Liver (tissue), 9 donors: Measurements from ENCODE around the gene WARS2. TPM values are rescaled to one million over a fixed set of nuclear protein-coding genes. Genes with fewer than 3 reads are reported as not detected.

Experiments used
- DNase-seq: peaks from one replicate; pipeline ENCODE4 v3.0.0-alpha.2; 2017; ENCODE audit warnings: low spot score
- H3K27ac ChIP-seq, 2 donors: one replicate each; pipeline ENCODE4 v1.7.0; 2013; ENCODE audit warnings: inconsistent platforms in 2 of 2, low read length in 2 of 2, control low read depth in 1 of 2, low read depth in 1 of 2, mild to moderate bottlenecking in 1 of 2
- H3K27me3 ChIP-seq, 4 donors: one replicate each; pipeline versions ENCODE4 v1.6.1 to v1.7.0; 2013; ENCODE audit warnings: low read length in 3 of 4, inconsistent platforms in 1 of 4, mild to moderate bottlenecking in 1 of 4, moderate library complexity in 1 of 4; ENCODE audit not compliant: control insufficient read depth in 4 of 4, insufficient read depth in 4 of 4
- H3K36me3 ChIP-seq, 4 donors: one replicate each; pipeline versions ENCODE4 v1.6.1 to v1.7.0; 2013; ENCODE audit warnings: low read length in 3 of 4, mild to moderate bottlenecking in 3 of 4, low read depth in 1 of 4, moderate library complexity in 1 of 4; ENCODE audit not compliant: control insufficient read depth in 4 of 4, insufficient read depth in 3 of 4
- H3K4me1 ChIP-seq, 4 donors: one replicate each; pipeline versions ENCODE4 v1.6.1 to v1.7.0; 2013; ENCODE audit warnings: low read length in 3 of 4, mild to moderate bottlenecking in 3 of 4, moderate library complexity in 1 of 4; ENCODE audit not compliant: control insufficient read depth in 4 of 4, insufficient read depth in 4 of 4
- H3K4me3 ChIP-seq, 3 donors: one replicate each; pipeline versions ENCODE4 v1.6.1 to v1.7.0; 2013; ENCODE audit warnings: low read length in 3 of 3, control low read depth in 1 of 3, low read depth in 1 of 3, mild to moderate bottlenecking in 1 of 3
- H3K9ac ChIP-seq, 2 donors: one replicate each; pipeline ENCODE4 v1.7.0; 2013; ENCODE audit warnings: low read length in 2 of 2, mild to moderate bottlenecking in 2 of 2, moderate library complexity in 2 of 2, control low read depth in 1 of 2, low read depth in 1 of 2
- H3K9me3 ChIP-seq, 4 donors: one replicate each; pipeline versions ENCODE4 v1.6.1 to v1.7.0; 2013; ENCODE audit warnings: low read length in 3 of 4; ENCODE audit not compliant: control insufficient read depth in 4 of 4
- ATF3 ChIP-seq: IDR thresholded peaks from 2 replicates; pipeline ENCODE4 v1.6.1; 2016; ENCODE audit warnings: antibody characterized with exemption
- CTCF ChIP-seq: fragments of 150-350 bp; IDR thresholded peaks from 2 replicates; pipeline ENCODE4 v1.5.1; 2017; ENCODE audit warnings: improper control_type of control experiment, low read depth, low read length; ENCODE audit not compliant: missing input control
- EGR1 ChIP-seq, 2 donors: IDR thresholded peaks; 2 replicates each; pipeline ENCODE4 v1.6.1; 2016 to 2018; ENCODE audit warnings: antibody characterized with exemption in 2 of 2, low read depth in 2 of 2
- FOXA1 ChIP-seq: IDR thresholded peaks from 2 replicates; pipeline ENCODE4 v1.6.1; 2016; ENCODE audit warnings: antibody characterized with exemption
- FOXA2 ChIP-seq: IDR thresholded peaks from 2 replicates; pipeline ENCODE4 v1.6.1; 2016; ENCODE audit warnings: antibody characterized with exemption
- GABPA ChIP-seq, 2 donors: IDR thresholded peaks in 1 of 2; conservative IDR thresholded peaks in 1 of 2; 2 replicates each; pipeline ENCODE4 v1.6.1; 2016; ENCODE audit warnings: antibody characterized with exemption in 2 of 2, mild to moderate bottlenecking in 1 of 2, moderate library complexity in 1 of 2
- HNF4A ChIP-seq, 2 donors: conservative IDR thresholded peaks; 2 replicates each; pipeline ENCODE4 v1.6.1; 2016; ENCODE audit warnings: antibody characterized with exemption in 2 of 2, mild to moderate bottlenecking in 2 of 2
- HNF4G ChIP-seq: IDR thresholded peaks from 2 replicates; pipeline ENCODE4 v1.6.1; 2016; ENCODE audit warnings: antibody characterized with exemption
- JUND ChIP-seq, 2 donors: IDR thresholded peaks; 2 replicates each; pipeline ENCODE4 v1.6.1; 2016; ENCODE audit warnings: antibody characterized with exemption in 2 of 2
- MAX ChIP-seq: IDR thresholded peaks from 2 replicates; pipeline ENCODE4 v1.6.1; 2016; ENCODE audit warnings: antibody characterized with exemption
- NR2F2 ChIP-seq: IDR thresholded peaks from 2 replicates; pipeline ENCODE4 v1.6.1; 2016; ENCODE audit warnings: antibody characterized with exemption
- RAD21 ChIP-seq, 2 donors: IDR thresholded peaks; 2 replicates each; pipeline ENCODE4 v1.6.1; 2016; ENCODE audit warnings: antibody characterized with exemption in 2 of 2, mild to moderate bottlenecking in 2 of 2
- REST ChIP-seq: IDR thresholded peaks from 2 replicates; pipeline ENCODE4 v1.6.1; 2016; ENCODE audit warnings: antibody characterized with exemption, mild to moderate bottlenecking
- RXRA ChIP-seq, 2 donors: IDR thresholded peaks; 2 replicates each; pipeline ENCODE4 v1.6.1; 2017 to 2018; ENCODE audit warnings: antibody characterized with exemption in 2 of 2, mild to moderate bottlenecking in 1 of 2
- SP1 ChIP-seq: IDR thresholded peaks from 2 replicates; pipeline ENCODE4 v1.6.1; 2018; ENCODE audit warnings: antibody characterized with exemption, mild to moderate bottlenecking
- TAF1 ChIP-seq: conservative IDR thresholded peaks from 2 replicates; pipeline ENCODE4 v1.6.1; 2016; ENCODE audit warnings: antibody characterized with exemption, mild to moderate bottlenecking
- YY1 ChIP-seq: IDR thresholded peaks from 2 replicates; pipeline ENCODE4 v1.6.1; 2016; ENCODE audit warnings: antibody characterized with exemption, mild to moderate bottlenecking
- ZBTB33 ChIP-seq: IDR thresholded peaks from 2 replicates; pipeline ENCODE4 v1.6.1; 2016; ENCODE audit warnings: antibody characterized with exemption
- WGBS: extraction: QIAGEN DNeasy Blood & Tissue Kit; methylation state at CpG from one replicate; pipeline ENCODE4 v1.1.7; 2013; 5-methylcytosine and 5-hydroxymethylcytosine counted together
- polyA plus RNA-seq, 2 donors: library from polyadenylated mRNA; stranded (reverse) in 1 of 2; unstranded in 1 of 2; fragments of 200-250 nt in 1 of 2; fragments of >200 nt in 1 of 2; fragmentation: Nextera tagmentation in 1 of 2; extraction: Ambion mirVana in 1 of 2; gene quantifications; one replicate each; pipeline versions ENCODE4 v1.2.1 to v1.2.3, GENCODE V29; 2013 to 2015
- total RNA-seq, 2 donors: library from RNA; depleted of rRNA; stranded (reverse); fragments of >200 nt; gene quantifications; one replicate each; pipeline ENCODE4 v1.2.3, GENCODE V29; 2014
- donor health status: healthy.
- donor health status: healthy.
- donor health status: healthy.
- donor health status: healthy.
- donor health status: healthy.

Gene WARS2
- total and polyA plus RNA-seq, 4 donors = 3.5 to 14.5 (median 7.0) TPM

GRCh38 chr1:118999348-119000071, 140.9 kb downstream of the WARS2 start:
- no peaks in the 10 kb centered on the region for H3K36me3 ChIP-seq
- no peak overlapping the region for H3K27ac ChIP-seq
- whole genome bisulfite sequencing = 9% methylated on average over 27 of the region's 27 CpGs
- peaks cover 13 to 32% (median 16%) of the 10 kb centered on the region in 4 donors for H3K27me3 ChIP-seq
- H3K4me1 ChIP-seq = peaks cover 2 to 8% (median 3%) of the 10 kb centered on the region in 4 donors
- H3K4me3 ChIP-seq = no peak overlapping the region
- H3K9ac ChIP-seq = no peak overlapping the region
- TF ChIP-seq REST (no peak), RAD21 (IDR thresholded peaks at IDR 0.05) (no peak), CTCF (no peak), FOXA2 (no peak), JUND (IDR thresholded peaks at IDR 0.05) (no peak), HNF4G (no peak), EGR1 (IDR thresholded peaks at IDR 0.05; ENCODE audit: low read depth in 2 of 2) (no peak), HNF4A (conservative IDR thresholded peaks at IDR 0.05) (no peak), TAF1 (no peak), YY1 (no peak), RXRA (IDR thresholded peaks at IDR 0.05) (no peak), GABPA (IDR thresholded peaks at IDR 0.05 in 1 of 2, conservative IDR thresholded peaks at IDR 0.05 in 1 of 2) (no peak), FOXA1 (no peak), MAX (no peak), ATF3 (no peak), SP1 (no peak), NR2F2 (no peak), ZBTB33 (no peak)
- DNase-seq = no peak
- no peaks in the 10 kb centered on the region for H3K9me3 ChIP-seq
